ENCODE results near the gene ZSWIM4.
A peak's percentile ranks its signal among the peaks of the same experiment; 100 is the strongest.

The ZSWIM4 gene

GRCh38 chr19:13812544-13812943, 17.3 kb downstream of the ZSWIM4 start:
- TF ChIP-seq, protein P1, sequence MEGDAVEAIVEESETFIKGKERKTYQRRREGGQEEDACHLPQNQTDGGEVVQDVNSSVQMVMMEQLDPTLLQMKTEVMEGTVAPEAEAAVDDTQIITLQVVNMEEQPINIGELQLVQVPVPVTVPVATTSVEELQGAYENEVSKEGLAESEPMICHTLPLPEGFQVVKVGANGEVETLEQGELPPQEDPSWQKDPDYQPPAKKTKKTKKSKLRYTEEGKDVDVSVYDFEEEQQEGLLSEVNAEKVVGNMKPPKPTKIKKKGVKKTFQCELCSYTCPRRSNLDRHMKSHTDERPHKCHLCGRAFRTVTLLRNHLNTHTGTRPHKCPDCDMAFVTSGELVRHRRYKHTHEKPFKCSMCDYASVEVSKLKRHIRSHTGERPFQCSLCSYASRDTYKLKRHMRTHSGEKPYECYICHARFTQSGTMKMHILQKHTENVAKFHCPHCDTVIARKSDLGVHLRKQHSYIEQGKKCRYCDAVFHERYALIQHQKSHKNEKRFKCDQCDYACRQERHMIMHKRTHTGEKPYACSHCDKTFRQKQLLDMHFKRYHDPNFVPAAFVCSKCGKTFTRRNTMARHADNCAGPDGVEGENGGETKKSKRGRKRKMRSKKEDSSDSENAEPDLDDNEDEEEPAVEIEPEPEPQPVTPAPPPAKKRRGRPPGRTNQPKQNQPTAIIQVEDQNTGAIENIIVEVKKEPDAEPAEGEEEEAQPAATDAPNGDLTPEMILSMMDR (IDR thresholded peaks at IDR 0.05; ENCODE audit: insufficient read depth, low read depth, low read length, missing control alignments), result no peak
- no peak for DNase-seq (ENCODE audit: low read depth)
- no peak overlapping the region for H3K4me3 ChIP-seq (ENCODE audit: low read length)

DNA sequence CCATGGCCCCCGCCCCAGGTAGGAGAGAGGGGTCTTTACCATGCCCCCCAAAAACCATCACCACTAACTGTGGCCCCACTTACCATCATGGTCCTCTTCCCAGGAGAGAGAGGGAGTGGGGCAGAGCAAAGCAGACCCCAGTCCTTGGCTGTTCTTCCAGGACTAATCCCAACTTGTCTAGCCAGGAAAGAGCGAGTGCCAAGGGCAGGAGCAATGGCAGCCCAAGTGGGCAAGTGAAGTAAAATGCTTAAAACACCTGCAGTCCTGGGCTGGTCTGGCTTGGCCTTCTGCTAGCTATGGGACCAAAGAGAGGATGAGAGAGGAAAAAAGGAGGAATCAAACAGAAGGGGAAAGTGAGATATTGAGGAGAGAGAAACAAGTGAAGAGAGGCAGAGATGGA, 17.9 kb downstream of the ZSWIM4 start:
- no peak overlapping the region for H3K4me3 ChIP-seq (ENCODE audit: low read length)
- no peak for DNase-seq (ENCODE audit: low read depth)
- TF ChIP-seq, protein P1 (IDR thresholded peaks at IDR 0.05; ENCODE audit: insufficient read depth, low read depth, low read length, missing control alignments), result no peak

- no peak for DNase-seq (ENCODE audit: low read depth)
- TF ChIP-seq, protein P1 (IDR thresholded peaks at IDR 0.05; ENCODE audit: insufficient read depth, low read depth, low read length, missing control alignments), result no peak
- no peak overlapping the region for H3K4me3 ChIP-seq (ENCODE audit: low read length)
These were observed 19.3 kb downstream of the ZSWIM4 start for GRCh38 chr19:13814550-13814949.

- no peak overlapping the region for H3K4me3 ChIP-seq (ENCODE audit: low read length)
- DNase-seq (ENCODE audit: low read depth), result no peak
- TF ChIP-seq, protein P1 (IDR thresholded peaks at IDR 0.05; ENCODE audit: insufficient read depth, low read depth, low read length, missing control alignments), result no peak
These were observed 21.9 kb downstream of the ZSWIM4 start for GRCh38 chr19:13817018-13817614.

DNA sequence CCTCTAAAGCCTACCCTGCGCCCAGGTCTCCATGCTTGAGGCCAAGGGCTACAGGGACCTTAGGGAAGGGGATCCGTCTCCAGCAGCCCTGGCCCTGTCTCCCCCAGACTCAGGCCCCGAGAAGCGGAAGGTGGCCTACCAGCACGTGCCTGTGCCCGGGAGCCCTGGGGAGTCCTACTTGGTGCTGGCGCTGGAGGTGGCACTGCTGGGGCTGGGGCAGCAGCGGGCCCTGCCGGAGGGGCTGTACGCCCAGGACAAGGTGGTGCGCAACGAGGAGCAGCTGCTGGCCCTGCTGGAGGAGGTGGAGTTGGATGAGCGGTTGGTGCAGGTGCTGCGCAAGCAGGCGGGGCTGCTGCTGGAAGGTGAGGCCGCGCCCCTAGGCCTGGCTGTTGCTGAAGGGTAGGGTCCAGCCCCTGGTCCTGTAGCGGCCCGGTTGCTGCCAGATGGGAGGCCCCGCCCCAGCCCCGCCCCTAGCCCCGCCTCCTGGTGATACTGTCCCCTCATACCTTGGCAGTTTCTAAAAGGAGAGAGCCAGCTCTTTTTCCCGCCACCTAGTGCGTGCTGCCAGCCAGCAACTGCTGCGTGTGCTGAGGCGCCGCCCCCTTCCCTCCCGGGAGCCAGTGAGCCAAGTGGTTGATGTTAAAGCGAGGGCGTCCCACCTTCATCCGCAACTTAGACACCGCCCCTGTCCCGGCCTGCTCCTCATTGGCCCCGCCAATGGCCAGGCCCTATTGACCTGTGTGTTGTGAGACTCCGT, 22.6 kb downstream of the ZSWIM4 start:
- no peak overlapping the region for H3K4me3 ChIP-seq (ENCODE audit: low read length)
- TF ChIP-seq, protein P1 (IDR thresholded peaks at IDR 0.05; ENCODE audit: insufficient read depth, low read depth, low read length, missing control alignments), result no peak
- DNase-seq (ENCODE audit: low read depth), result peak; percentile 67

DNA sequence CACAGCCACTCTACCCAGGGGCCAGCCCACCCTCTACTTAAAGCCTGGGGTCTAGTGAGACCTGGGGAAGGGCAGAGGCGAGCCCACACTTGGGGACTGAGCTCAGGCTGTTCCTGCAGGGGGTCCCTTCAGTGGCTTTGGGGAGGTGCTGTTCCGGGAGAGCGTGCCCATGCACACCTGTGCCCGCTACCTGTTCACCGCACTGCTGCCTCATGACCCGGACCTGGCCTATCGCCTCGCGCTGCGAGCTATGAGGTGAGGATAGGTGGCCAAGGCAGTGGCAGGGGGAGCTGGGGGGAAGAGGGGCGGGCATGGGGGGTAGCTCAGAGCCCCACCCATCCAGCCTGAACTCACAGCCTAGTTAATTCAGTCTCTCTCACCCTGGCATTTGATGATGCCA, 24.0 kb downstream of the ZSWIM4 start:
- TF ChIP-seq, protein P1 (IDR thresholded peaks at IDR 0.05; ENCODE audit: insufficient read depth, low read depth, low read length, missing control alignments), result no peak
- H3K4me3 ChIP-seq (ENCODE audit: low read length), result no peak overlapping the region
- DNase-seq (ENCODE audit: low read depth), result no peak

Measured in epithelial cell of esophagus (primary cell).